Aorta (tissue), 5 donors: ENCODE measurements around the gene GABRG3. TPM values are rescaled to one million over a fixed set of nuclear protein-coding genes. Genes with fewer than 3 reads are reported as not detected.

Experiments
- ATAC-seq: fragments of 200-7000 bp; cut with Tn5 transposase; one replicate; pipeline ENCODE4 v1.9.1; 2022; ENCODE audit warnings: moderate library complexity; ENCODE audit not compliant: low FRiP score
- DNase-seq, 2 donors: peaks; one replicate each; pipeline ENCODE4 v3.0.0-alpha.2; 2020
- H3K27ac ChIP-seq, 2 donors: one replicate each; pipeline ENCODE4 v1.5.1; 2013; ENCODE audit warnings: low read length in 2 of 2, mild to moderate bottlenecking in 2 of 2, moderate library complexity in 2 of 2, control low read depth in 1 of 2, inconsistent platforms in 1 of 2, low read depth in 1 of 2
- H3K27me3 ChIP-seq, 2 donors: one replicate each; pipeline ENCODE4 v1.6.1; 2013; ENCODE audit warnings: control low read depth in 1 of 2, low read length in 1 of 2, mild to moderate bottlenecking in 1 of 2, moderate library complexity in 1 of 2; ENCODE audit not compliant: insufficient read depth in 2 of 2, control insufficient read depth in 1 of 2
- H3K36me3 ChIP-seq, 2 donors: one replicate each; pipeline ENCODE4 v1.6.1; 2013; ENCODE audit warnings: control low read depth in 1 of 2, low read length in 1 of 2, mild to moderate bottlenecking in 1 of 2; ENCODE audit not compliant: insufficient read depth in 2 of 2, control insufficient read depth in 1 of 2
- H3K4me1 ChIP-seq, 2 donors: one replicate each; pipeline ENCODE4 v1.6.1; 2013; ENCODE audit warnings: low read length in 2 of 2, control low read depth in 1 of 2, mild to moderate bottlenecking in 1 of 2, moderate library complexity in 1 of 2; ENCODE audit not compliant: insufficient read depth in 2 of 2, control insufficient read depth in 1 of 2
- H3K4me3 ChIP-seq, 2 donors: one replicate each; pipeline ENCODE4 v1.5.1; 2013; ENCODE audit warnings: low read length in 2 of 2, control low read depth in 1 of 2, mild to moderate bottlenecking in 1 of 2
- H3K9me3 ChIP-seq: one replicate; pipeline ENCODE4 v1.6.1; 2013; ENCODE audit warnings: mild to moderate bottlenecking, low read length; ENCODE audit not compliant: control insufficient read depth
- WGBS, 2 donors: extraction: QIAGEN DNeasy Blood & Tissue Kit; methylation state at CpG; one replicate each; pipeline ENCODE4 v1.1.7; 2013; 5-methylcytosine and 5-hydroxymethylcytosine counted together
- intact Hi-C, 2 donors: fragments of 100-400 bp; cut with DNase I; formaldehyde crosslinking; loops; one replicate each; pipeline versions ENCODE4 v1.14.2 to v1.15.0; 2022
- polyA plus RNA-seq, 2 donors: library from polyadenylated mRNA; stranded (reverse); fragments of 200-250 nt; gene quantifications; one replicate each; pipeline ENCODE4 v1.2.3, GENCODE V29; 2013
- total RNA-seq, 2 donors: library from RNA; stranded (reverse); fragmentation: NEBNext Ultra II Directional; extraction: Animal tissue kit (Norgen Biotek cat#: 25700); gene quantifications; one replicate each; pipeline ENCODE4 v1.2.1, GENCODE V29; 2021
- donor health status: healthy with polysubstance abuse.
- donor health status: Bipolar disorder and iron deficiency.
- donor health status: DM: no; HTN: no; CAD: no.
- donor health status: DM: no; HTN: no; CAD: no.
- donor health status: DM: yes; HTN: yes; CAD: no.

GABRG3 gene
- total and polyA plus RNA-seq, 4 donors, result not detected

DNA sequence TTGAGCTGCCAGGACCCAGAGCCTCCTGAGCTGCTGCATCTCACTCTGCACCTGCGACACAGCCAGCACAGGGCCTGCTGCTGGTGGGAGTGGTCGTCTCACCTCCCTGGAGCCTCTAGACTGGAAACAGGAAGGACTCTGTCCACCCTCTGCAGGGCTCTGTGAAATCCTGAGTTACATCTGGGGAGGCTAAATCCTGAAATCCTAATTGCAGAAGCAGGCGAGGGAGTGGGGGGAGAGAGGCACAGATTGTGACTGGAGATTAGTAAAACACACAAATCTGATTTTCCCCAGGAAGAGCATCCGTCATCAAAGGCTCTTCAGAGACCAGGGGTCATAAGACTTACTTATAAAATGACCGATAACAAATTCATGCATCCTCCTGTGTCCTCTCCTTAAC, 31.6 kb upstream of the GABRG3 start:
- no peaks in the 10 kb centered on the region for H3K4me1 ChIP-seq
- H3K27me3 ChIP-seq, result no peaks in the 10 kb centered on the region
- intact Hi-C loops, result no loop called here
- H3K9me3 ChIP-seq, result peaks cover 2% of the 10 kb centered on the region
- H3K36me3 ChIP-seq, result no peaks in the 10 kb centered on the region
- no peak overlapping the region for H3K27ac ChIP-seq
- H3K4me3 ChIP-seq, result no peak overlapping the region
- no peak for DNase-seq
- 50 to 54% methylated on average over 5 of the region's 5 CpGs for WGBS, 2 donors
- ATAC-seq, result no peak

DNA sequence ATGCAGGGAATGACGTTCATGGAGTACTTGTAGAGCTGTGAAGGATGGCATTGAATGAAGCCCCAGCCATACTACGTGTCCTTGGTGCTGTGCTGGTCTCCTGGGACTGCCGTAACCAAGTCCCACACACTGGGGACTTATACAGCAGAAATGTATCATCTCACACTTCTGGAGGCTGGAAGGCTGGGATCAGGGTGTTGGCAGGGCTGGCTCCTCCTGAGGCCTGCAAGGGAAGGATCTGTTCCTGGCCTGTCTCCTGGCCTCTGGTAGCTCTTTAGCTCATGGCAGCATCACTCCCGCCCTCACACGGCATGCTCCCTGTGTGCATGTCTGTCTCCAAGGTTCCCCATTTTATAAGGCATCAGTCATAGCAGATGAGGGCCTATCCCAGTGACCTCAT, 29.5 kb upstream of the GABRG3 start:
- H3K9me3 ChIP-seq, result no peaks in the 10 kb centered on the region
- no peak for ATAC-seq
- no peaks in the 10 kb centered on the region for H3K27me3 ChIP-seq
- H3K4me1 ChIP-seq, result no peaks in the 10 kb centered on the region
- no peak overlapping the region for H3K4me3 ChIP-seq
- intact Hi-C loops, result no loop called here
- no peaks in the 10 kb centered on the region for H3K36me3 ChIP-seq
- DNase-seq, result no peak
- H3K27ac ChIP-seq, result no peak overlapping the region
- 76 to 82% methylated on average over 5 of the region's 5 CpGs for WGBS, 2 donors

DNA sequence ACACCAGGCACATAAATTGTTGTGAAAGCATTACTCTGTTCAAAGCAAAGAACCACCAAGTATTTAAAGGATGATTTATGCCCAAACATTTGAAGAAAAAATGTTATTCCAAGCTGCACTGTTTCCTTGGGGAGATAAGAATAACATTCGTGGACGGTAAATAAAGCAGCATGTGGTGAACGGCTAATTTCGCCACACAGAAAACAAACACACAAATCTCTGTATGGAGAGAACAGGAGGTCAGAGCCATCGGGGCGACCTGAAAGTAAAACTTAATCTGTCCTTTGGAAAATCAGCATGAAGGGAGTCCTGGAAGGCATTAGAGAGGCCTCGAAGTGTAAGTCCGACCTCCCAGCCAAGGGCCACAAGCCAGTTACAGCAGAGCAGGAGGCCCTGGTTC, 27.1 kb upstream of the GABRG3 start:
- Histone ChIP-seq H3K4me1 (no peaks in the 10 kb centered on the region), H3K4me3 (no peak overlapping the region), H3K9me3 (no peaks in the 10 kb centered on the region), H3K27ac (no peak overlapping the region), H3K27me3 (no peaks in the 10 kb centered on the region), H3K36me3 (no peaks in the 10 kb centered on the region)
- 14 to 19% methylated on average over 8 of the region's 8 CpGs for WGBS, 2 donors
- ATAC-seq (no peak), DNase-seq (no peak)
- intact Hi-C loops, result no loop called here

DNA sequence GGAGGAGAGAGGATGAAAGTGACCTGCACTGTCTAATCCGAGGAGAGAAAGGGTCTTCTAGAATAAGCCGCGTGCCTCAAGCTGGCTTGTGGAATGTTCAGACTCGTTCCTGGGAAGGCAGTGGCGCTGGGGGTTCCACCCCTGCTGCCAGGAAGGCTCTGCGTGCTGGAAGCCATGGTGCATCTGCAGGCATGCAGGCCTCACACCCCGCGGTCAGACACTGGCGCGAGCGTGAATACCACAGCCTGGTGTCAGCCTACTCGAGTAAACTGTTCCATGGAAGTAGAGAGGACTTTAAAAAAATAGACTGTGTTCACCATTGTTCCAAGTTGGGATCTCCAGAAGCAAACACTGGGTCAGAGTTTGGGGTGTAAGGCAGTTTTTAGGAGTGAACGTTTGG, 25.9 kb upstream of the GABRG3 start:
- Histone ChIP-seq H3K36me3 (no peaks in the 10 kb centered on the region), H3K4me1 (no peaks in the 10 kb centered on the region), H3K9me3 (no peaks in the 10 kb centered on the region), H3K4me3 (no peak overlapping the region), H3K27ac (no peak overlapping the region), H3K27me3 (no peaks in the 10 kb centered on the region)
- DNase-seq (no peak), ATAC-seq (no peak)
- 73 to 82% methylated on average over 13 of the region's 13 CpGs for WGBS, 2 donors
- intact Hi-C loops, result no loop called here

DNA sequence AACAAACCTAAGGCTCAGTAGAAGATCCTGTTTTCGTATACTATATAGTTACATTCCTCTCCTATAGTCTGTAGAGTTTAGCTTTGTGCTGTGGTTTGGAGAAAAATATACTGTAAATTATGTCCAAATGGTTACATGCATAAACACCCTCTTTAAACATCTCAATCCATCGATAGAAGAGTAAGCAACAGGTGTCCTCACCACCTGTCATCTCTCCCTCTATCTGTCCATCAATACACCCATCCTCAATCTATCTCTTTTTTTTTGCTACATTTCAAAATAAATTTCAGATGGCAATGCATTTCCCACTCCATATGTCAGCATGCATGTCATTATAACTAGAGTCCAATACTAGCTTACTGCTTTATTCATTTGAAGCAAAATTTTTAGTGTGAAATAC, 21.0 kb upstream of the GABRG3 start:
- DNase-seq (no peak), ATAC-seq (no peak)
- Histone ChIP-seq H3K27ac (no peak overlapping the region), H3K36me3 (no peaks in the 10 kb centered on the region), H3K27me3 (no peaks in the 10 kb centered on the region), H3K4me3 (no peak overlapping the region), H3K9me3 (no peaks in the 10 kb centered on the region), H3K4me1 (no peaks in the 10 kb centered on the region)
- 38 to 60% methylated on average over 2 of the region's 2 CpGs for WGBS, 2 donors
- intact Hi-C loops, result no loop called here

- ATAC-seq, result no peak
- H3K4me3 ChIP-seq, result no peak overlapping the region
- WGBS, 2 donors, result 56 to 63% methylated on average over 2 of the region's 2 CpGs
- no peak for DNase-seq
- H3K9me3 ChIP-seq, result no peaks in the 10 kb centered on the region
- intact Hi-C loops, result no loop called here
- H3K36me3 ChIP-seq, result no peaks in the 10 kb centered on the region
- H3K4me1 ChIP-seq, result no peaks in the 10 kb centered on the region
- H3K27ac ChIP-seq, result no peak overlapping the region
- no peaks in the 10 kb centered on the region for H3K27me3 ChIP-seq
Observed at GRCh38 chr15:26954403-26954802, 16.6 kb upstream of the GABRG3 start.

DNA sequence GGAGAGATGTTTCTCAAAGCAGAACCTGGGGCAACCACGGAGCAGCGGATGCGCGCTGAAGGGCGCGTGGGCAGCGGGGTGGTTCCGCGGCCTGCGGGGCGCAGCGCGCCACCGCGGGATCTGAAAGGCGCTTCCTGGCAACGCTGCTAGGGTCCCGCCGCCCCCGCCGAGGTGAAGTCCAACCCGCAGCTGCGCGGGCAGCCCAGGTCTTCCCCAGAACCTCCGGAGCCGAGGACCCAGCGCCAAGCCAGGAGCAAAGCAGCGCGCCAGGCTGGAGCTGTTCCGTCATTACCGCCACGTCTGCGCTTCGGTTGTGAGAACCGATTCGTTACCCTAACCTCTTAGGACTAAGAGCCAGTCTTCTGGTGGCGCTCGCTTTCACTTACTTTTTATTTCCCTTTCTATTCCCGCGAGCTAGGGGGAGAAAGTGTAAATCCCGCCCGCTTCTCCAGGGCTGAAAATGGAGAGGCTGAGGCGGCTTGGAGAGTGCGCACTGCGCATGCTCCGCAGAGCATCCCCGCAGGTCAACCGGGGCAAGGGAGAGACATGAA, 3.2 kb upstream of the GABRG3 start:
- Histone ChIP-seq H3K9me3 (no peaks in the 10 kb centered on the region), H3K4me1 (no peaks in the 10 kb centered on the region), H3K27me3 (peaks cover 0 to 1% of the 10 kb centered on the region in 2 donors), H3K27ac (no peak overlapping the region), H3K4me3 (no peak overlapping the region), H3K36me3 (no peaks in the 10 kb centered on the region)
- ATAC-seq, result no peak
- DNase-seq, result no peak
- intact Hi-C loops, result no loop called here
- WGBS, 2 donors, result 2 to 3% methylated on average over 48 of the region's 48 CpGs

- Histone ChIP-seq H3K4me1 (no peaks in the 10 kb centered on the region), H3K9me3 (no peaks in the 10 kb centered on the region), H3K27me3 (peaks cover 0 to 3% of the 10 kb centered on the region in 2 donors), H3K4me3 (no peak overlapping the region), H3K27ac (no peak overlapping the region), H3K36me3 (no peaks in the 10 kb centered on the region)
- WGBS, 2 donors, result 45 to 60% methylated on average over 2 of the region's 2 CpGs
- DNase-seq (no peak), ATAC-seq (no peak)
- intact Hi-C loops, result no loop called here
Observed at GRCh38 chr15:26968806-26969205, 2.2 kb upstream of the GABRG3 start.

DNA sequence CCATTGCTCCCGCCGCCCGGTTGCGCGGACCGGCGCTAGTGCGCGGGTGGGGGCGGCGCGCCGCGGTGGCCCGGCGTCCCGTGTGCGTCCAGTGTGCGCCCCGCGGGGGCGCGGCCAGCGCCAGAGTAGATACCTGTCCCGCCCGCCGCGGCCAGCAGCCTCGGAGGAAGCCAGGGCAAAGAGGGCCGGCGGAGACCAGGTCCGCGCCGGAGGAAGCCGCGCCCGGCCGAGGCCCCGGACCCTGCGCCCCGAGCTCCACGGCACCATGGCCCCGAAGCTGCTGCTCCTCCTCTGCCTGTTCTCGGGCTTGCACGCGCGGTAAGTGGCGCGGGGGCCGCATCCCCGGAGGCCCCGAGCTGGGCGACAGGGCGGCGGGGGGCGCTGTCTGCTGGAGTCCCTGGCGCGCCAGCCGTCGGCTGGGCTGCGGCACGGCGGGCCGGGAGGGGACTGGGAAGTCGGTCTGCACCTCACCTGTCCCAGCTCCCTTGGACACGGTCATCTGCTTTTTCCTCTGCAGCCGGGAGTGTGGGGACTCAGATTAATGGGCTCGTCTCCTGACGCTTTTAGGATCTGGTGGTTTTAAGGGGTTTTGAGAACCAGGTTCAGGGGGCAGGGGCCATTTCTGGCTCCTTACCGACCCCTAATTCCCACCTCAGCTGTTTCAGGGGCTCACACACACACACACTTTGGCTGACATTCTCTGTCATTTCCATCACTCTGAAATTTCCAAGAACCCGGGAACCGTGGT, 464 bp downstream of the GABRG3 start:
- H3K27me3 ChIP-seq, result peaks cover 0 to 3% of the 10 kb centered on the region in 2 donors
- no peaks in the 10 kb centered on the region for H3K4me1 ChIP-seq
- 3% methylated on average over 55 to 72 of the region's 72 CpGs for WGBS, 2 donors

More for the DNA sequence above, 464 bp downstream of the GABRG3 start:
- Histone ChIP-seq H3K27ac (no peak overlapping the region), H3K4me3 (no peak overlapping the region), H3K36me3 (no peaks in the 10 kb centered on the region), H3K9me3 (no peaks in the 10 kb centered on the region)
- intact Hi-C loops, result no loop called here
- ATAC-seq (no peak), DNase-seq (no peak)
